ENCODE results near the gene SLC4A4.

The SLC4A4 gene

GRCh38 chr4:71592793-71593192 lies 254.0 kb downstream of the SLC4A4 start:
- DNase-seq (ENCODE audit: low spot score): no peak
- no peak for FAIRE-seq

DNA sequence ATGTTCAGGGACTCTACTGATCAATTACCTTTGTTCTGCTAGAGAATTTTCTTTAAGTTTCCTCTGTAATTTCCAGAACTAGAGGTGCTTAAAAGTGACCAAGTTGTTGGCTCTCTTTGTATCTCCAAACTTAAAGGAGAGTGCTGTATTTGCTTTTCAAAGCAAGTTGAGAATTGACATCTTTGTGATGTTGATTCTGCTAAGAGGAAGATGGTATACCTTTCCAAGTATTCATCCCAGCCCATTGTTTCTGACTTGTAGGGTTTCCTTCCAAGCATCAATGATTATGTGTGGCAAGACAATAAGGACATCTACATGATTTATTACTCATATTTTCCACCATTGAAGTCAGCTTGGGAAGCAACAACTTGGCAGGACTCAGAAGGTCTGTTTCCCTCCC lies 254.5 kb downstream of the SLC4A4 start:
- DNase-seq (ENCODE audit: low spot score) (no peak), FAIRE-seq (no peak)

DNA sequence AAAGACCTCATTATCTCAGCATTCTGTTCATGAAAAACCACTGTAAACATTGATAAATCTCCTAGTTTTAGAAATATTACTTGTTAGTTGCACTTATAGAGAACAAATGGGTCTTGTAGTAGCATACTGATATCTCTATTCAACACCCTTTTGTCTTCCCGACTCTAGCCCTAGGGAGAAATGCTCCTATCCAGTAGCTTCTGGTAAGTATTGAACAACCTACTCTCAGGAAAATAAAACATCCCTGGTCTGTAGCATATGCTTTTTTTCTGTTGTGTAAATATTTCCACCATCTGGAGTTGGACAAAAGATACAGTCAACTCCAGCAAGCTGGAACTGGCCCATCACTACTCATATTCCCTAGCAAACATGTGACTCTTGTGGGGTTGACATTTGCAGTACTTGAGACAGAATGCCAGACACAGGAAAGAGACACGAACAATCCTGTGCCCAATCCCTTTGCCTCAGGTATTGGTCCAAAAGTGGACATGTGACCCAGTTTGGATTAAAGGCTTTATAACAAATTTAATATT lies 256.8 kb downstream of the SLC4A4 start:
- FAIRE-seq: no peak
- DNase-seq (ENCODE audit: low spot score): no peak

GRCh38 chr4:71599578-71599977 lies 260.8 kb downstream of the SLC4A4 start:
- FAIRE-seq (no peak), DNase-seq (ENCODE audit: low spot score) (no peak)

DNA sequence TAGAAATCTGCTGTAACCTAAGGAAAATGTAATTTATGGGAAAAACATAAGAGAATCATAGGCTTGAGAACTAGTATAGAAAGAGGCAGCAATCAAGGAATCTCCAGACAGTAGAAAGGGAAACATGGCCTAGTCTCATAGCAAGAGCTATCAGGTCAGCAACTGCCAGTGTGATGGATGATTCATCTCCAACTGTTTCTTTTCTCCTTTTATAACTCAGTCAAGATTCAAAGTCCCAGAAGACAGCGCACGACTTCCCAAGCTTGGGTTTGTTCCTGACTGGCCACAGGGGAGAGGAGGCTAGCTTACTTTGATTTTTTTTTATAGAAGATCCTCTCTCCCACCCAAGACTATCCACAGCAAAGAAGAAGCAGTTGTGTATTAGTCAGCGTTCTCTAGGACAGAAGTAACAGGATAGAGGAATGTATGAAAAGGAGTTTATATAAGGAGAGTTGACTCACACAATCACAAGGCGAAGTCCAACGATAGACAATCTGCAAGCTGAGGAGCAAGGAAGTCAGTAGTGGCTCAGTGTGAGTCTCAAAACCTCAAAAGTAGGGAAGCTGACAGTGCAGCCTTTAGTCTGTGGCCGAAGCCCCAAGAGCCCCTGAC lies 263.6 kb downstream of the SLC4A4 start:
- FAIRE-seq (peak; percentile 17), DNase-seq (ENCODE audit: low spot score) (peak; percentile 25)

DNA sequence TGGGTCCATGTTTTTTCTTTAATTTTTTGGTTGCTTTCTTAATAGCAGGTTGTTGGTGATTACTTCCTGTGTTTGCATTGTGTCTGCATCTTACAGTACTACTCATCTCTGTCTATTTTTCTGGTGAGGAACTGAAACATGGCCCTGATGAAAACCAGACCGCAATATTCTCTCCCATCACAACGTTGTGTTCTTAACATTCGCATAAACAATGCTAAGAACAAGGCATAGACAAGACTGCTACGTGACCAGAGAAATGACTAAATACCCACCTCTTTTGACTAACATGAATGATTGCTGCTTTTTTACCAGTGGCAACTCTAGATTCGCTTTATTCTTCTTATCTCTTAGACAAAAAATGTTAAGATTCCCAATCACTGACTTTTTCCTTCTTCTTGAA lies 266.0 kb downstream of the SLC4A4 start:
- FAIRE-seq (no peak), DNase-seq (ENCODE audit: low spot score) (no peak)

DNA sequence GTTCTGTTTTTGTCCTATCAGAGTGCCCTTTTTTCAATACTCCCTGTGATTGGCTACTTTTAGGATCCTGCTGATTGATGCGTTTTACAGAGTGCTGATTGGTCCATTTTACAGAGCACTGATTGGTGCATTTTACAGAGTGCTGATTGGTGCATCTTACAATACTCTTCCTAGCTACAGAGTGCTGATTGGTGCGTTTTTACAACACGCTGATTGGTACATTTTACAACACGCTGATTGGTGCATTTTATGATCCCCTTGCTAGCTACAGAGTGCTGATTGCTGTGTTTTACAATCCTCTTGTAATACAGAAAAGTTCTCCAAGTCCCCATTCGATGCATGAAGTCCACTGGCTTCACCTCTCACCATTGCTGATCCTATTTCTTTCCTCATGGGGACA lies 268.3 kb downstream of the SLC4A4 start:
- DNase-seq (ENCODE audit: low spot score) (no peak), FAIRE-seq (no peak)

- FAIRE-seq (no peak), DNase-seq (ENCODE audit: low spot score) (peak; percentile 67)
These were observed 269.2 kb downstream of the SLC4A4 start for GRCh38 chr4:71607780-71608677.

GRCh38 chr4:71608678-71609071 lies 269.9 kb downstream of the SLC4A4 start:
- DNase-seq (ENCODE audit: low spot score) (no peak), FAIRE-seq (no peak)

- DNase-seq (ENCODE audit: low spot score): no peak
- FAIRE-seq: no peak
These were observed 270.3 kb downstream of the SLC4A4 start for GRCh38 chr4:71609167-71609566.

GRCh38 chr4:71609651-71610050 lies 270.8 kb downstream of the SLC4A4 start:
- FAIRE-seq (no peak), DNase-seq (ENCODE audit: low spot score) (no peak)

DNA sequence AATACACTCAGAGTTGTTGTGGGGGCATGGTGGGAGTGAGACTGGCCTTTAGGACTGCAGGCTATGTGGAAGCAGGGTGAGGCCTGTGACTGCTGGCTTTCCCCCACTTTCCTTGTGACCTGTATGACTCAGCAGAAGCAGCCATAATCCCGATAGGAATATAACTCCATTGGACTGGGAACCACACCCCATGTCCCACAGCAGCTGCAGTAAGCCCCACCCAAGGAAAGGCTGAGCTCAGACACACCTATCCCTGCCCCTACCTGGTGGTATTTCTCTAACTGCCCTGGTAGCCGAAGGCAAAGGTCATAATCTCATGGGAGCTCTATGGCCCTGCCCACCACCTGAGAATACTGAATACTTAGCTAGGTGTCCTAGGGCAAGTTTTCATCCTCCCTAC lies 275.8 kb downstream of the SLC4A4 start:
- DNase-seq (ENCODE audit: low spot score): no peak
- no peak for FAIRE-seq

GRCh38 chr4:71616168-71616811 lies 277.5 kb downstream of the SLC4A4 start:
- FAIRE-seq (peak; percentile 17), DNase-seq (ENCODE audit: low spot score) (no peak)
